DND-41 (cell line): ENCODE measurements around the gene ISY1.

Source experiments
- EZH2 ChIP-seq: IDR thresholded peaks from 3 replicates; pipeline ENCODE4 v1.6.1; 2012; ENCODE audit warnings: borderline replicate concordance, low read depth, mild to moderate bottlenecking, moderate library complexity, low read length, inconsistent platforms; ENCODE audit not compliant: severe bottlenecking
- TF ChIP-seq, protein P1 (sequence below): IDR thresholded peaks from 2 replicates; pipeline ENCODE4 v1.5.1; 2012; ENCODE audit warnings: borderline replicate concordance, low read length, moderate library complexity, mild to moderate bottlenecking; ENCODE audit not compliant: poor library complexity, severe bottlenecking; ENCODE audit errors: extremely low read depth

DNA sequence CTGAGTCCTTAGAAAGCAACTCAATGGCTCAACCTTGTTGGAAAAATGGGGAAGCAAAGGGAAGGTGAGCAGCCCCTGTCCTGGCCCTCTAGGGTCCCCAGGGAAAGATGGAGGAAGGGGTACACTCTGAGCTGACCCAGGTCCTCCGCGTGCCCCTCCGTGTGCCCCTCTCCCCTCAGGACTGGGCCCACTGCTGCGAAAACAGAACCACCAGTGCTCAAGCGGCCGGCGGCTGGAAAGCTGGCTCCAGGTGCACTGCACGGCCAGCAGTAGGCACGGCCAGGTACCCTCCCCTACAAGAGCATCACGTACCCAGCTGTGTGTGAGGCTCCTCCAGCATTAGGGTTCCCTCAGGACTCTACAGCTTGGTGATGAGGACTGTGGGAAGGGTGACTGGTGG lies 65.6 kb downstream of the ISY1 start:
- TF ChIP-seq, protein P1, sequence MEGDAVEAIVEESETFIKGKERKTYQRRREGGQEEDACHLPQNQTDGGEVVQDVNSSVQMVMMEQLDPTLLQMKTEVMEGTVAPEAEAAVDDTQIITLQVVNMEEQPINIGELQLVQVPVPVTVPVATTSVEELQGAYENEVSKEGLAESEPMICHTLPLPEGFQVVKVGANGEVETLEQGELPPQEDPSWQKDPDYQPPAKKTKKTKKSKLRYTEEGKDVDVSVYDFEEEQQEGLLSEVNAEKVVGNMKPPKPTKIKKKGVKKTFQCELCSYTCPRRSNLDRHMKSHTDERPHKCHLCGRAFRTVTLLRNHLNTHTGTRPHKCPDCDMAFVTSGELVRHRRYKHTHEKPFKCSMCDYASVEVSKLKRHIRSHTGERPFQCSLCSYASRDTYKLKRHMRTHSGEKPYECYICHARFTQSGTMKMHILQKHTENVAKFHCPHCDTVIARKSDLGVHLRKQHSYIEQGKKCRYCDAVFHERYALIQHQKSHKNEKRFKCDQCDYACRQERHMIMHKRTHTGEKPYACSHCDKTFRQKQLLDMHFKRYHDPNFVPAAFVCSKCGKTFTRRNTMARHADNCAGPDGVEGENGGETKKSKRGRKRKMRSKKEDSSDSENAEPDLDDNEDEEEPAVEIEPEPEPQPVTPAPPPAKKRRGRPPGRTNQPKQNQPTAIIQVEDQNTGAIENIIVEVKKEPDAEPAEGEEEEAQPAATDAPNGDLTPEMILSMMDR = no peak
- TF ChIP-seq EZH2 = no peak
